ENCODE results near the gene ZNF236. TPM values are rescaled to one million over a fixed set of nuclear protein-coding genes. Genes with fewer than 3 reads are reported as not detected.

The ZNF236 gene
- total and polyA plus RNA-seq, 2 of the 8 experiments (the other 6 are each of a cell fraction or from before 2014, with no cell fraction given) = 6.7 to 14.5 TPM

DNA sequence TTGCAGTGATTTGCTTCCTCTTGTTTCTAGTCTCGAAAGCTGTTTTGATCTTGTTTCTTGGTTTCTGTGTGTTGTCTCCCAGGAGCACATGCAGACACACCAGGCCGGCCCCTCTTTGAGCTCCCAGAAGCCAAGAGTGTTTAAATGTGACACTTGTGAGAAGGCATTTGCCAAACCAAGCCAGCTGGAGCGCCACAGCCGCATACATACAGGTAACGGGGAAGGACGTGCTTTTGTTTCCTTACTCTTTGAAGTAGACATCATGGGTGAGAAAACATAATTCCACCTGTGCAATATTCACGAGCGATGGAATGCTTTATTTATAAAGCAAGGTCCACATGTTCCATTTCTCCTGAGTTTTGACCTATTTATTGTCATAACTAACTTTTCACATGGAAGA lies 137.2 kb downstream of the ZNF236 start (continued):
- no peak for TF ChIP-seq TAF7 (optimal IDR thresholded peaks at IDR 0.05; ENCODE audit: borderline replicate concordance, low read depth, low read length)
- no peak for TF ChIP-seq JUND (IDR thresholded peaks at IDR 0.05; ENCODE audit: low read length)
- TF ChIP-seq CBX5 (IDR thresholded peaks at IDR 0.05; ENCODE audit: low read depth, low read length) = no peak
- TF ChIP-seq CHD1 (IDR thresholded peaks at IDR 0.05; ENCODE audit: low read depth, low read length) = no peak
- no peak for TF ChIP-seq PHF8 (conservative IDR thresholded peaks at IDR 0.05; ENCODE audit: low read depth, low read length)
- no peak for TF ChIP-seq NRF1 (IDR thresholded peaks at IDR 0.05; ENCODE audit: low read depth, low read length)
- TF ChIP-seq KDM1A (IDR thresholded peaks at IDR 0.05; ENCODE audit: borderline replicate concordance, low read length) = no peak

All from H1 (cell line).